Trophoblast cell (in vitro differentiated cells and primary cell): ENCODE measurements around the gene UVRAG.

ENCODE experiments used
- DNase-seq, 2 donors: peaks; one replicate each; pipeline ENCODE4 v3.0.0-alpha.2; 2016
- H2AFZ ChIP-seq: 2 replicates; pipeline ENCODE4 v1.6.1; 2013; ENCODE audit warnings: low read length, moderate library complexity, mild to moderate bottlenecking; ENCODE audit not compliant: insufficient read depth, poor library complexity
- H2AK5ac ChIP-seq: 2 replicates; pipeline ENCODE4 v1.6.1; 2013; ENCODE audit warnings: mild to moderate bottlenecking, low read length
- H2BK120ac ChIP-seq: 2 replicates; pipeline ENCODE4 v1.6.1; 2013; ENCODE audit warnings: low read length, mild to moderate bottlenecking, moderate library complexity; ENCODE audit not compliant: insufficient read depth, poor library complexity
- H2BK12ac ChIP-seq: 2 replicates; pipeline ENCODE4 v1.6.1; 2013; ENCODE audit warnings: mild to moderate bottlenecking, low read length, moderate library complexity
- H2BK5ac ChIP-seq: 2 replicates; pipeline ENCODE4 v1.6.1; 2013; ENCODE audit warnings: low read length, low read depth, moderate library complexity, mild to moderate bottlenecking; ENCODE audit not compliant: poor library complexity
- H3K14ac ChIP-seq: 2 replicates; pipeline ENCODE4 v1.6.1; 2013; ENCODE audit warnings: mild to moderate bottlenecking, low read length
- H3K18ac ChIP-seq: 2 replicates; pipeline ENCODE4 v1.6.1; 2013; ENCODE audit warnings: mild to moderate bottlenecking, low read length
- H3K23ac ChIP-seq: 2 replicates; pipeline ENCODE4 v1.6.1; 2013; ENCODE audit warnings: low read length
- H3K27ac ChIP-seq: 2 replicates; pipeline ENCODE4 v1.5.1; 2013; ENCODE audit warnings: low read depth, mild to moderate bottlenecking, inconsistent platforms, low read length, moderate library complexity
- H3K27me3 ChIP-seq: 2 replicates; pipeline ENCODE4 v1.6.1; 2013; ENCODE audit warnings: inconsistent platforms, mild to moderate bottlenecking, low read length, moderate library complexity; ENCODE audit not compliant: insufficient read depth
- H3K36me3 ChIP-seq, 2 experiments: 1 replicate in 1 of 2; 2 replicates in 1 of 2; pipeline ENCODE4 v1.6.1; 2013; ENCODE audit warnings: low read length in 2 of 2, mild to moderate bottlenecking in 2 of 2, moderate library complexity in 1 of 2; ENCODE audit not compliant: insufficient read depth in 2 of 2, control insufficient read depth in 1 of 2
- H3K4ac ChIP-seq: 2 replicates; pipeline ENCODE4 v1.6.1; 2013; ENCODE audit warnings: low read depth, mild to moderate bottlenecking, low read length, moderate library complexity
- H3K4me1 ChIP-seq, 2 experiments: 1 replicate in 1 of 2; 2 replicates in 1 of 2; pipeline ENCODE4 v1.6.1; 2013; ENCODE audit warnings: low read length in 2 of 2, mild to moderate bottlenecking in 2 of 2, moderate library complexity in 1 of 2; ENCODE audit not compliant: insufficient read depth in 2 of 2, control insufficient read depth in 1 of 2
- H3K4me2 ChIP-seq: 2 replicates; pipeline ENCODE4 v1.6.1; 2013; ENCODE audit warnings: inconsistent platforms, mild to moderate bottlenecking, low read length, moderate library complexity
- H3K4me3 ChIP-seq: 2 replicates; pipeline ENCODE4 v1.5.1; 2013; ENCODE audit warnings: mild to moderate bottlenecking, low read depth, low read length, inconsistent platforms
- H3K79me1 ChIP-seq: one replicate; pipeline ENCODE4 v1.6.1; 2013; ENCODE audit warnings: low read length
- H3K79me2 ChIP-seq: 2 replicates; pipeline ENCODE4 v1.6.1; 2013; ENCODE audit warnings: low read length, mild to moderate bottlenecking; ENCODE audit not compliant: control insufficient read depth, insufficient read depth, poor library complexity
- H3K9ac ChIP-seq: 2 replicates; pipeline ENCODE4 v1.6.1; 2013; ENCODE audit warnings: mild to moderate bottlenecking, low read length
- H3K9me3 ChIP-seq: 2 replicates; pipeline ENCODE4 v1.6.1; 2013; ENCODE audit warnings: low read depth, mild to moderate bottlenecking, control low read depth, inconsistent platforms, low read length; ENCODE audit not compliant: insufficient read depth
- H4K12ac ChIP-seq: 2 replicates; pipeline ENCODE4 v1.6.1; 2013; ENCODE audit warnings: low read depth, mild to moderate bottlenecking, low read length, moderate library complexity
- H4K8ac ChIP-seq: 2 replicates; pipeline ENCODE4 v1.6.1; 2013; ENCODE audit warnings: low read depth, mild to moderate bottlenecking, low read length, moderate library complexity
- H4K91ac ChIP-seq: one replicate; pipeline ENCODE4 v1.6.1; 2013; ENCODE audit warnings: low read depth, mild to moderate bottlenecking, low read length, moderate library complexity
- WGBS: extraction: QIAGEN DNeasy Blood & Tissue Kit; methylation state at CpG from one replicate; pipeline ENCODE4 v1.1.7; 2013; ENCODE audit warnings: missing lambda C conversion rate; ENCODE audit not compliant: insufficient read length, insufficient coverage; ENCODE audit errors: extremely low coverage; 5-methylcytosine and 5-hydroxymethylcytosine counted together

Gene UVRAG

GRCh38 chr11:75849894-75850293 lies 34.9 kb downstream of the UVRAG start:
- Histone ChIP-seq H2AK5ac (no peak overlapping the region), H3K23ac (no peak overlapping the region), H3K79me1 (no peaks in the 10 kb centered on the region), H3K79me2 (no peaks in the 10 kb centered on the region), H3K4me2 (no peak overlapping the region), H3K4me3 (no peak overlapping the region), H3K4me1 (no peaks in the 10 kb centered on the region), H2BK12ac (no peak overlapping the region), H3K27ac (no peak overlapping the region), H3K27me3 (no peaks in the 10 kb centered on the region), H3K18ac (no peak overlapping the region), H3K9me3 (no peaks in the 10 kb centered on the region), H4K12ac (no peak overlapping the region), H3K14ac (no peak overlapping the region), H2AFZ (no peak overlapping the region), H4K8ac (no peak overlapping the region), H3K36me3 (peaks cover 0 to 2% of the 10 kb centered on the region in 2 experiments), H4K91ac (no peak overlapping the region), H2BK120ac (no peak overlapping the region), H3K9ac (no peak overlapping the region), H2BK5ac (no peak overlapping the region), H3K4ac (no peak overlapping the region)
- no peak for DNase-seq

GRCh38 chr11:75850787-75851186 lies 35.8 kb downstream of the UVRAG start:
- Histone ChIP-seq H2AK5ac (no peak overlapping the region), H4K8ac (no peak overlapping the region), H3K79me2 (no peaks in the 10 kb centered on the region), H3K4me3 (no peak overlapping the region), H3K4ac (no peak overlapping the region), H4K12ac (no peak overlapping the region), H4K91ac (no peak overlapping the region), H2BK120ac (no peak overlapping the region), H3K9me3 (no peaks in the 10 kb centered on the region), H2BK12ac (no peak overlapping the region), H3K79me1 (no peaks in the 10 kb centered on the region), H3K4me2 (no peak overlapping the region), H2AFZ (no peak overlapping the region), H3K18ac (no peak overlapping the region), H3K4me1 (no peaks in the 10 kb centered on the region), H3K23ac (no peak overlapping the region), H3K27ac (no peak overlapping the region), H3K9ac (no peak overlapping the region), H3K14ac (no peak overlapping the region), H3K27me3 (no peaks in the 10 kb centered on the region), H2BK5ac (no peak overlapping the region), H3K36me3 (peaks cover 0 to 2% of the 10 kb centered on the region in 2 experiments)
- WGBS: no CpG with 5 or more reads among the region's 3 CpGs
- no peak for DNase-seq

GRCh38 chr11:75851203-75851602 lies 36.2 kb downstream of the UVRAG start:
- Histone ChIP-seq H2BK12ac (no peak overlapping the region), H4K91ac (no peak overlapping the region), H2BK5ac (no peak overlapping the region), H3K14ac (no peak overlapping the region), H2AFZ (no peak overlapping the region), H3K4me1 (no peaks in the 10 kb centered on the region), H4K12ac (no peak overlapping the region), H3K18ac (no peak overlapping the region), H3K27ac (no peak overlapping the region), H3K23ac (no peak overlapping the region), H3K4me3 (no peak overlapping the region), H3K4ac (no peak overlapping the region), H3K4me2 (no peak overlapping the region), H3K79me1 (no peaks in the 10 kb centered on the region), H2AK5ac (no peak overlapping the region), H2BK120ac (no peak overlapping the region), H3K27me3 (no peaks in the 10 kb centered on the region), H3K36me3 (peaks cover 0 to 2% of the 10 kb centered on the region in 2 experiments), H3K9me3 (no peaks in the 10 kb centered on the region), H4K8ac (no peak overlapping the region), H3K79me2 (no peaks in the 10 kb centered on the region), H3K9ac (no peak overlapping the region)
- no peak for DNase-seq
- WGBS: no CpG with 5 or more reads among the region's 1 CpG

- Histone ChIP-seq H4K91ac (no peak overlapping the region), H3K79me1 (no peaks in the 10 kb centered on the region), H3K23ac (no peak overlapping the region), H3K4me3 (no peak overlapping the region), H3K27ac (no peak overlapping the region), H3K79me2 (no peaks in the 10 kb centered on the region), H2BK12ac (no peak overlapping the region), H3K9ac (no peak overlapping the region), H2BK120ac (no peak overlapping the region), H3K4me2 (no peak overlapping the region), H2AK5ac (no peak overlapping the region), H3K27me3 (no peaks in the 10 kb centered on the region), H3K14ac (no peak overlapping the region), H4K8ac (no peak overlapping the region), H3K36me3 (peaks cover 0 to 2% of the 10 kb centered on the region in 2 experiments), H3K9me3 (no peaks in the 10 kb centered on the region), H2AFZ (no peak overlapping the region), H3K18ac (no peak overlapping the region), H2BK5ac (no peak overlapping the region), H4K12ac (no peak overlapping the region), H3K4me1 (peaks cover 2% of the 10 kb centered on the region in 2 experiments), H3K4ac (no peak overlapping the region)
- DNase-seq: peak in 1 of 2 donors; percentile 64
- WGBS: no CpG with 5 or more reads among the region's 5 CpGs
These were observed 37.5 kb downstream of the UVRAG start for GRCh38 chr11:75852406-75853017.
